ENCODE measurements around the gene CBLB.

Gene CBLB

GRCh38 chr3:105836533-105836932, 32.3 kb downstream of the CBLB start:
- Histone ChIP-seq H3K36me3 (no peaks in the 10 kb centered on the region), H3K9me3 (ENCODE audit: severe bottlenecking) (no peaks in the 10 kb centered on the region), H3K27ac (no peak overlapping the region), H3K4me3 (ENCODE audit: low read depth, low read length) (no peak overlapping the region), H3K27me3 (ENCODE audit: insufficient read depth, low read depth, severe bottlenecking) (no peaks in the 10 kb centered on the region)
- no peak for TF ChIP-seq CTCF (IDR thresholded peaks at IDR 0.05; ENCODE audit: low read depth, low read length)
- no peak for DNase-seq

GRCh38 chr3:105835606-105836005, 33.2 kb downstream of the CBLB start:
- no peak for TF ChIP-seq CTCF (IDR thresholded peaks at IDR 0.05; ENCODE audit: low read depth, low read length)
- DNase-seq = no peak
- H3K4me3 ChIP-seq (ENCODE audit: low read depth, low read length) = no peak overlapping the region
- H3K36me3 ChIP-seq = no peaks in the 10 kb centered on the region
- no peaks in the 10 kb centered on the region for H3K9me3 ChIP-seq (ENCODE audit: severe bottlenecking)
- no peaks in the 10 kb centered on the region for H3K27me3 ChIP-seq (ENCODE audit: insufficient read depth, low read depth, severe bottlenecking)
- no peak overlapping the region for H3K27ac ChIP-seq

- H3K36me3 ChIP-seq = no peaks in the 10 kb centered on the region
- no peak for TF ChIP-seq CTCF (IDR thresholded peaks at IDR 0.05; ENCODE audit: low read depth, low read length)
- H3K27ac ChIP-seq = no peak overlapping the region
- H3K9me3 ChIP-seq (ENCODE audit: severe bottlenecking) = no peaks in the 10 kb centered on the region
- no peak for DNase-seq
- no peaks in the 10 kb centered on the region for H3K27me3 ChIP-seq (ENCODE audit: insufficient read depth, low read depth, severe bottlenecking)
- H3K4me3 ChIP-seq (ENCODE audit: low read depth, low read length) = no peak overlapping the region
Measured at GRCh38 chr3:105834768-105835167, 34.0 kb downstream of the CBLB start.

- TF ChIP-seq CTCF (IDR thresholded peaks at IDR 0.05; ENCODE audit: low read depth, low read length) = no peak
- no peak for DNase-seq
- Histone ChIP-seq H3K9me3 (ENCODE audit: severe bottlenecking) (no peaks in the 10 kb centered on the region), H3K4me3 (ENCODE audit: low read depth, low read length) (no peak overlapping the region), H3K36me3 (no peaks in the 10 kb centered on the region), H3K27me3 (ENCODE audit: insufficient read depth, low read depth, severe bottlenecking) (no peaks in the 10 kb centered on the region), H3K27ac (no peak overlapping the region)
Measured at GRCh38 chr3:105832644-105833043, 36.2 kb downstream of the CBLB start.

GRCh38 chr3:105830836-105831235, 38.0 kb downstream of the CBLB start:
- no peaks in the 10 kb centered on the region for H3K27me3 ChIP-seq (ENCODE audit: insufficient read depth, low read depth, severe bottlenecking)
- no peak overlapping the region for H3K27ac ChIP-seq
- no peaks in the 10 kb centered on the region for H3K36me3 ChIP-seq
- no peak for TF ChIP-seq CTCF (IDR thresholded peaks at IDR 0.05; ENCODE audit: low read depth, low read length)
- DNase-seq = no peak
- no peak overlapping the region for H3K4me3 ChIP-seq (ENCODE audit: low read depth, low read length)
- no peaks in the 10 kb centered on the region for H3K9me3 ChIP-seq (ENCODE audit: severe bottlenecking)

GRCh38 chr3:105829871-105830622, 38.8 kb downstream of the CBLB start:
- DNase-seq = no peak
- H3K27ac ChIP-seq = no peak overlapping the region
- no peaks in the 10 kb centered on the region for H3K36me3 ChIP-seq
- no peaks in the 10 kb centered on the region for H3K27me3 ChIP-seq (ENCODE audit: insufficient read depth, low read depth, severe bottlenecking)
- no peaks in the 10 kb centered on the region for H3K9me3 ChIP-seq (ENCODE audit: severe bottlenecking)
- no peak for TF ChIP-seq CTCF (IDR thresholded peaks at IDR 0.05; ENCODE audit: low read depth, low read length)
- no peak overlapping the region for H3K4me3 ChIP-seq (ENCODE audit: low read depth, low read length)

All from WERI-Rb-1 (cell line).